Activated naive CD4-positive, alpha-beta T cell treated with anti-CD3 and anti-CD28 coated beads for 36 hours (primary cell): Measurements from ENCODE around the gene DYRK3. TPM values are rescaled to one million over a fixed set of nuclear protein-coding genes. Genes with fewer than 3 reads are reported as not detected.

Source experiments
- CTCF ChIA-PET: fragments of 350-600 bp; sonication (Branson Sonifier 250); formaldehyde crosslinking; loops from one replicate; lab custom pipeline; 2021; ENCODE audit warnings: antibody characterized with exemption; lab: Charles Lee
- DNase-seq: peaks from one replicate; pipeline ENCODE4 v3.0.0-alpha.2; 2020
- H3K27ac Mint-ChIP-seq: one replicate; pipeline ENCODE4 v1.8.0; 2021; ENCODE audit warnings: mild to moderate bottlenecking, mixed read lengths
- H3K27me3 Mint-ChIP-seq: one replicate; pipeline ENCODE4 v1.8.0; 2021; ENCODE audit warnings: low read depth, mixed read lengths
- H3K36me3 Mint-ChIP-seq: one replicate; pipeline ENCODE4 v1.8.0; 2021; ENCODE audit warnings: low read depth, mixed read lengths
- H3K4me1 Mint-ChIP-seq: one replicate; pipeline ENCODE4 v1.8.0; 2021; ENCODE audit warnings: low read depth, mixed read lengths
- H3K4me3 Mint-ChIP-seq: one replicate; pipeline ENCODE4 v1.8.0; 2021; ENCODE audit warnings: mild to moderate bottlenecking, moderate library complexity, mixed read lengths
- H3K9me3 Mint-ChIP-seq: one replicate; pipeline ENCODE4 v1.8.0; 2021; ENCODE audit warnings: mixed read lengths
- intact Hi-C: fragments of 100-400 bp; cut with micrococcal nuclease; formaldehyde crosslinking; loops from one replicate; pipeline ENCODE4 v1.15.1; 2023
- total RNA-seq, 2 experiments: library from RNA; stranded (reverse); gene quantifications; one replicate each; pipeline ENCODE4 v1.2.3, GENCODE V29; 2021

DYRK3 gene
- total RNA-seq, 2 experiments from 2014 or later = 6.5 to 6.7 TPM

- Mint-ChIP-seq H3K27ac (no peak overlapping the region), H3K4me1 (peaks cover 13% of the 10 kb centered on the region), H3K27me3 (no peaks in the 10 kb centered on the region), H3K36me3 (no peaks in the 10 kb centered on the region), H3K9me3 (no peaks in the 10 kb centered on the region), H3K4me3 (no peak overlapping the region)
- CTCF ChIA-PET = interaction anchor here (0.9 to 5.8 kb wide), 4 partner anchors 12 to 327 kb away, joined by 3 to 65 read pairs (median 5); no protein-coding TSS in a partner anchor
- no peak for DNase-seq
- intact Hi-C loops = no loop called here
Measured at GRCh38 chr1:206676499-206676898, 41.2 kb downstream of the DYRK3 start.

DNA sequence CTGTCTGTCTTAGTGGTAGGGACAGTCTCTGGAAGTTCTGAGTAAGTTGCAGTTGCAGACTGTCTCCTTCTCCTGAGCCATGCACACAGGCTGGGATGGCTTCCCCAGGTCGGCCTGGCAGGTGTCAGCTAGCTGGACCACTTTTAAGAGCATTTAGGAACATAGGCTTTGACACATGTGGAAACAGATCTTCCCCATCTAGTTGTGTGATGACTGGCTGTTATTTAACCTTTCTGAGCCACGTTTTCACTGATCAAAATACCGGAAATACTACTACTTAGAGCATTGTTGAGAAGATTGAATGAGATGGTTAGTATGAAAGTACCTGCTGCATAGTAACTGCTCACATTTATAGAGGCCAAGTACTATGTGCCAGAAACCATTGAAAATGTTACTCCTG is 43.2 kb downstream of the DYRK3 start:
- CTCF ChIA-PET = interaction anchor here (1.3 to 2.2 kb wide), 2 partner anchors 15 to 47 kb away, joined by 5 to 15 read pairs; no protein-coding TSS in a partner anchor
- H3K9me3 Mint-ChIP-seq = no peaks in the 10 kb centered on the region

DNA sequence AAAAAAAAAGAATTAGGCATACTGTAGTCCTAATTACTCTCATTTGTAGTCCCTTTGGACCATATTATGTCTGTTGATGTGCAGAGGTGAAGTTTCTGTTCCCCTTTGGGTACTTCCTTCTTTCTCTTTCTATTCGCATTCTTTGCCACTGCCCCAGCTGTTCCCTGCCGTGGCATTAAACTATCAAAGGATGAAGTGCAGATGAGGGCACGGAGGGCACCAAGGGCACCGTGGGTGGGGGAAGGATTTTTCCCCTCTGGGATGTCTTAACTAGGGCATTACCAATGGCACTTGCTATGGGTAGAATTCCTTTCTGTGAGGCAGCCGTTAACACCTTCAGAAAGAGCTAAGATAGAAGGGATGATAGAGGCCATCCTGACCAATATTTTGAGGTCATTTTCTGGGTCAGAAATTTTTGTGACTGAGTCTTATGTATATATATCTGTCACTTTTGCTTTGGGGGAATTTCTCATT is 44.4 kb downstream of the DYRK3 start:
- DNase-seq = peak; percentile 37
- Mint-ChIP-seq H3K4me1 (peaks cover 23% of the 10 kb centered on the region), H3K36me3 (no peaks in the 10 kb centered on the region), H3K27ac (no peak overlapping the region), H3K9me3 (no peaks in the 10 kb centered on the region), H3K4me3 (peak overlapping the region; percentile 11), H3K27me3 (peaks cover 2% of the 10 kb centered on the region)
- intact Hi-C loops = no loop called here
- CTCF ChIA-PET = interaction anchor here (0.6 to 2.2 kb wide), 7 partner anchors 10 to 202 kb away, joined by 3 to 15 read pairs (median 3); no protein-coding TSS in a partner anchor

More for the DNA sequence above, 43.2 kb downstream of the DYRK3 start:
- Mint-ChIP-seq H3K36me3 (no peaks in the 10 kb centered on the region), H3K27me3 (peaks cover 2% of the 10 kb centered on the region), H3K4me1 (peaks cover 17% of the 10 kb centered on the region), H3K4me3 (no peak overlapping the region), H3K27ac (no peak overlapping the region)
- intact Hi-C loops = no loop called here
- DNase-seq = no peak

- Mint-ChIP-seq H3K9me3 (no peaks in the 10 kb centered on the region), H3K4me3 (no peak overlapping the region), H3K27ac (no peak overlapping the region), H3K4me1 (peaks cover 23% of the 10 kb centered on the region), H3K36me3 (no peaks in the 10 kb centered on the region), H3K27me3 (peaks cover 2% of the 10 kb centered on the region)
- CTCF ChIA-PET = interaction anchor here (0.6 to 2.2 kb wide), 5 partner anchors 15 to 203 kb away, joined by 3 to 15 read pairs (median 3); no protein-coding TSS in a partner anchor
- intact Hi-C loops = no loop called here
- DNase-seq = no peak
Measured at GRCh38 chr1:206680279-206680678, 44.9 kb downstream of the DYRK3 start.

DNA sequence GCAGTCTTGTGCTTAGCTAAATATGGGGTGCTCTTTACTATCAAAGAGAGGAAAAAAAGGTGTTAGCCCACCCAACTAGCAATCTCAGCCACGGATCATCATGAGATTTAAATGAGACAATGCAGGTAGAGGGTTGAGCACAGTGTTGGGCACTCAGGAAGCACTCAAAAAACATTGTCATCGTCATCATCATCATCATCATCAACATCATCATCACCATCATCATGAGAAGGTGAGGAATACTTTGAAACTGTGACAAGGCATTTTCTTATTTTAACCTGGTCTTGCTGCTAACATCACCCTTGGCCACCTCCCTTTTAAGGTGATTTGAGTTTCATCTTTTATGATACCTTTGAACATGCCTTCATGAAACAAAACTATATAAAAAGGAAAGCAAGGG is 46.0 kb downstream of the DYRK3 start:
- Mint-ChIP-seq H3K4me1 (peaks cover 26% of the 10 kb centered on the region), H3K36me3 (peaks cover 2% of the 10 kb centered on the region), H3K27ac (no peak overlapping the region), H3K4me3 (no peak overlapping the region), H3K9me3 (no peaks in the 10 kb centered on the region), H3K27me3 (peaks cover 2% of the 10 kb centered on the region)
- CTCF ChIA-PET = no interaction called here
- intact Hi-C loops = no loop called here
- DNase-seq = no peak

- Mint-ChIP-seq H3K9me3 (no peaks in the 10 kb centered on the region), H3K27me3 (peaks cover 2% of the 10 kb centered on the region), H3K27ac (no peak overlapping the region), H3K36me3 (peaks cover 2% of the 10 kb centered on the region), H3K4me3 (no peak overlapping the region), H3K4me1 (peaks cover 33% of the 10 kb centered on the region)
- intact Hi-C loops = no loop called here
- CTCF ChIA-PET = interaction anchor here (1.0 to 2.5 kb wide), 2 partner anchors 10 to 17 kb away, joined by 4 to 23 read pairs; no protein-coding TSS in a partner anchor
- DNase-seq = no peak
Measured at GRCh38 chr1:206682111-206682510, 46.8 kb downstream of the DYRK3 start.

- Mint-ChIP-seq H3K9me3 (no peaks in the 10 kb centered on the region), H3K36me3 (peaks cover 2% of the 10 kb centered on the region), H3K27me3 (peaks cover 2% of the 10 kb centered on the region), H3K4me1 (peaks cover 45% of the 10 kb centered on the region), H3K4me3 (no peak overlapping the region), H3K27ac (no peak overlapping the region)
- no peak for DNase-seq
- intact Hi-C loops = no loop called here
- CTCF ChIA-PET = interaction anchor here (0.9 to 2.5 kb wide), 3 partner anchors 18 to 204 kb away, joined by 3 to 23 read pairs (median 3); partner anchors contain the start of gene DYRK3
Measured at GRCh38 chr1:206683313-206683712, 48.0 kb downstream of the DYRK3 start.

DNA sequence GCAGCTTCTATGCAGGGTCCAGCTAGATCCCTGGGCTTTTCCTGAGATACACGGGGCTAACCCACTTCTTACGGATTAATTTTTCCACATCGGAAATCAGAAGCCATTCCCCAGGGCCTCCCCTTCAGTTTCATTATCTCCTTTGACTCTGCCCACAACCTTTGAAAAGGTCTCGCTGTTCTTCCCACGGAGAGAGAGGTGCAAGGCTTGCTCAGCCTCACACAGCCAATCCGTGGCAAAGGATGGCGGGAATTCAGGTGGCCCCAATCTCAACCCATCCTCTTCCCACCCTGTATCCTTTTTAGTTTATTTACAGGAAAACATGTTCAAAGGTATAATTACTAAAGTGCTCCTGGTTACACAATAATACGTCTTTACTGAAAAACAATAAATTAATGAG is 48.7 kb downstream of the DYRK3 start:
- CTCF ChIA-PET = interaction anchor here (2.5 kb wide), 1 partner anchor 18 kb away, joined by 23 read pairs; no protein-coding TSS in a partner anchor
- DNase-seq = no peak
- Mint-ChIP-seq H3K4me3 (peak overlapping the region; percentile 79), H3K36me3 (peaks cover 2% of the 10 kb centered on the region), H3K9me3 (no peaks in the 10 kb centered on the region), H3K4me1 (peaks cover 49% of the 10 kb centered on the region), H3K27me3 (peaks cover 2% of the 10 kb centered on the region), H3K27ac (no peak overlapping the region)
- intact Hi-C loops = loop anchor here (1.0 to 2.0 kb wide), 2 partner anchors 49 to 75 kb away; partner anchors contain the start of gene DYRK3

DNA sequence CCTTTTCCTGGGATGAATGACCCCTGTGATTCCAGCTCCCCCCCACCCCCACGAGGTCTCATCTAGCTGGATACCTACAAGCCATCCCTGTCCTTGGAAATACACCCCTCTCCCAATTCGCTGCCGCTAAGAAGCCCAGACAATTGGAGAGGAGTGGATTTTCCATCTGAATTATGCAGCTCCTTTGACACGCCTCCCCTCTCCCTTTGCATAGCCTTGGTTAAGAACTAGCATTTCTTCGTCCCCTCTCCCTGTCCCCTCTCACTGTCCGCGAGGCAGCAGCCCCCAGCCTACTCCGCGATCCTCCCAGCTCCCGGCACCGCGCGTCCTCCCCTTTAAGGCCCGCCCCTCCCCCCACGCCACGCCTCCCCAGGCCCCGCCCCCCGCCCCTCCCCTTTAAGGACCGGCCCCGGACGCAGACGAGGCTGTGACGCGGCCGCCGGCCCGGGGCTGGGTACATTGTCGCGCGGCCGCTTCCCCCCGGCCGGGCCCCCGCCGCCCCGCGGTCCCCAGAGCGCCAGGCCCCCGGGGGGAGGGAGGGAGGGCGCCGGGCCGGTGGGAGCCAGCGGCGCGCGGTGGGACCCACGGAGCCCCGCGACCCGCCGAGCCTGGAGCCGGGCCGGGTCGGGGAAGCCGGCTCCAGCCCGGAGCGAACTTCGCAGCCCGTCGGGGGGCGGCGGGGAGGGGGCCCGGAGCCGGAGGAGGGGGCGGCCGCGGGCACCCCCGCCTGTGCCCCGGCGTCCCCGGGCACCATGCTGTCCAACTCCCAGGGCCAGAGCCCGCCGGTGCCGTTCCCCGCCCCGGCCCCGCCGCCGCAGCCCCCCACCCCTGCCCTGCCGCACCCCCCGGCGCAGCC is 49.4 kb downstream of the DYRK3 start, which contains the start of gene MAPKAPK2:
Gene MAPKAPK2 (plus strand): TSS at position 428 of the 856 bp plus-strand sequence. CDS start 325 bp downstream, at position 753.
- CTCF ChIA-PET = interaction anchor here (2.5 kb wide), 1 partner anchor 19 kb away, joined by 23 read pairs; no protein-coding TSS in a partner anchor
- peak within 1 kb of the TSS; percentile 88 for H3K4me3 Mint-ChIP-seq

GRCh38 chr1:206685334-206685768 is 50.0 kb downstream of the DYRK3 start:
- Mint-ChIP-seq H3K4me3 (peak overlapping the region; percentile 88), H3K4me1 (peaks cover 52% of the 10 kb centered on the region), H3K9me3 (no peaks in the 10 kb centered on the region), H3K36me3 (peaks cover 2% of the 10 kb centered on the region), H3K27ac (peak overlapping the region; percentile 91), H3K27me3 (peaks cover 2% of the 10 kb centered on the region)
- intact Hi-C loops = loop anchor here (1.0 to 2.0 kb wide), 2 partner anchors 23 to 77 kb away; no protein-coding TSS in a partner anchor
- DNase-seq = peak; percentile 48
- CTCF ChIA-PET = no interaction called here

More for the DNA sequence above, 49.4 kb downstream of the DYRK3 start, which contains the start of gene MAPKAPK2:
- no peaks in the 10 kb centered on the region for H3K9me3 Mint-ChIP-seq
- peaks cover 52% of the 10 kb centered on the region for H3K4me1 Mint-ChIP-seq
- H3K36me3 Mint-ChIP-seq = peaks cover 2% of the 10 kb centered on the region
- H3K27me3 Mint-ChIP-seq = peaks cover 2% of the 10 kb centered on the region
- intact Hi-C loops = loop anchor here (1.0 to 2.0 kb wide), 3 partner anchors 22 to 76 kb away; partner anchors contain the start of gene DYRK3
- DNase-seq = peak; percentile 75
- H3K27ac Mint-ChIP-seq = peak within 1 kb of the TSS; percentile 91

DNA sequence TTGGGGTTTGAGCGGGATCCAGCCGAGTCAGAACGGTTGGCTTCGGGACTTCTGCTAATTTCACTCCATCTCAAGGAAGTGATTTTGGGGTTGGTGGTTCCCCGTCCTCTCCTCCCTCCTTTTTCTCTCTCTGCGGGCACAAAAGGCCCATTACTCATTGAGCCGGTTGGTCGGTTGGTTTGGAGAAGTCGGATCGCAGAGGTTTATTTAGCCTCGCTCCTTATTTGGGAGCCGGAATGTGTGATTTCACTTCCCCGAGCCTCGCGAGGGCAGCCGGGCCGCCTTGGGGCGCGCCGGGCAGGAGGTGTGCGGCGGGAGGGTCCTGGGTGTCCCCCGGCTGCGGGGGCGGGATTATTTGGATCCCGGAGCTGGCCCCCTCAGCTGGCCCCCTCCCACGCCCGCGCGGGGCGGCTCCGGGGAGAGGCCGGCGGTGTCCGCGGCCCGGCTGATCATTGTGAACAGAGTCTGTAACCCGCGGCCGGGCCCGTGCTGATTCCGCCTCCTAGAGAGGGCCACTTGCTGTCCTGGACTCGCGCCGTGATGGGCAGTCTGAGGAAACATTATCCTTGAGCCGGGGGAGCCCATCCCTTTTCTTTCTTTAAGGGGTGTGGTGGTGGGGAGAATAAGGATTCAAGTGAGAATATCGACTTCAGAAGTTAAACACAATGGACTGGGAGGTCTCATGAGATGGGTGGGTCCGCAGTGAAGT is 50.6 kb downstream of the DYRK3 start:
- intact Hi-C loops = loop anchor here (1.0 to 2.0 kb wide), 3 partner anchors 17 to 77 kb away; no protein-coding TSS in a partner anchor
- H3K27me3 Mint-ChIP-seq = peaks cover 2% of the 10 kb centered on the region
- H3K4me1 Mint-ChIP-seq = peaks cover 50% of the 10 kb centered on the region
- peak; percentile 78 for DNase-seq
- H3K4me3 Mint-ChIP-seq = peak overlapping the region; percentile 98
- H3K27ac Mint-ChIP-seq = peak overlapping the region; percentile 93
- peaks cover 2% of the 10 kb centered on the region for H3K36me3 Mint-ChIP-seq
- H3K9me3 Mint-ChIP-seq = no peaks in the 10 kb centered on the region
- CTCF ChIA-PET = no interaction called here
